ENCODE measurements around the gene VAMP8. TPM values are rescaled to one million over a fixed set of nuclear protein-coding genes. Genes with fewer than 3 reads are reported as not detected.

The VAMP8 gene
- total and polyA plus RNA-seq, 2 of the 8 experiments (the other 6 are each of a cell fraction or from before 2014, with no cell fraction given) = 34.4 to 69.7 TPM

DNA sequence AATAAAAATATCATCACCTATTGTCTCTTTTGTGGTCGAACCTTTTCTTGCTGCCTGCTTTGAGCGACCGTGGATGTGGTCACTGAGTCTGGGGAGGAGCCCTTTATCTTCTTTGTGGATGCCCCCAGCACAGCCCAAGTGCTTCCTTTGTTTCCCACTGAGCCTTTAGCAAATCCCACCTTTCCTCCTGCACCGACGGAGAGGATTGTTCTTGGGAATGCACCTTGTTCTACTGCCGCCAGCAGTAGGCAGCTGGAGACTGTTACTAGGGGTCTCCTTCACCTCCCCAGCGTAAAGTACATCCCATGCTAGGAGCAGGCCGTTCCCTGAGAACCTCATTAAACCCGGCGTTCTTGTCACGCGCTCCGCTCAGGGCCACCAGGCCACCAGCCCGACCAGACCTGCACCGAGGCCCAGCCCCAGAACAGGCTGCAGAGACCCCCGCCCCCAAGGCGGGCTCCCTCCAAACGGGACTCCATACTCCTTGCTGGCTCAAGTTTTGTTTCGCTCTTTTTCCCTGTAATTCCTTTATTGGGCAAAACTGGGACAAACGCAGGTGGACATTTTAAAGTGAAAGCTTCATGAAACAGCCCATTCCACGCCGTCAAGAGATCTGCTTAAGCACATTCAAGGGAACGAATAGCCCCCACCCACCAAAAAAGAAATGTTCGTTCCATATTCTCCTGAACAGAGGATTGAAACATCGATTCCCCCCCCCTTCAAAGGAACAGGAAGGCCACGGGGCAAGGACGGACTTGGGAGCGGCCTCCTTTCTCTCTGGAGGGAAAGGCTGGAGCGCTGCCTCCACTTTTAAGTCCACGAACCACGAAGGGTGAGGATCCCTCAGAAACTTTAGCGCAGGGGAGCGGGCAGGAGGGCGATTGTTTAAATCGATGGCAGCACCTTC, 39.5 kb upstream of the VAMP8 start (continued):
- TF ChIP-seq KDM4A (IDR thresholded peaks at IDR 0.05; ENCODE audit: low read depth, low read length, severe bottlenecking) = no peak

Data from H1 (cell line).